HG03039 (cell line): ENCODE measurements around the gene NHLRC4.

Experiments used
- ATAC-seq: cut with Tn5 transposase; IDR thresholded peaks from one replicate; pipeline ENCODE4 v1.9.1; 2021; ENCODE audit warnings: mild to moderate bottlenecking, moderate library complexity; ENCODE audit not compliant: unreplicated experiment

Gene NHLRC4

GRCh38 chr16:566475-567372 lies at the start of gene NHLRC4:
Gene NHLRC4, plus strand, starts transcription at chr16:567005. Its CDS starts 1,043 bp downstream, at chr16:568048.
- ATAC-seq = no peak

- no peak for ATAC-seq
Observed at GRCh38 chr16:518858-519257, 47.9 kb upstream of the NHLRC4 start.

- ATAC-seq = no peak
Observed at GRCh38 chr16:519425-519824, 47.4 kb upstream of the NHLRC4 start.

- no peak for ATAC-seq
Observed at GRCh38 chr16:519841-520687, 46.7 kb upstream of the NHLRC4 start.

- no peak for ATAC-seq
Observed at GRCh38 chr16:520847-521246, 46.0 kb upstream of the NHLRC4 start.

GRCh38 chr16:521381-522210 lies 45.2 kb upstream of the NHLRC4 start:
- ATAC-seq = no peak

GRCh38 chr16:522320-523096 lies 44.3 kb upstream of the NHLRC4 start:
- no peak for ATAC-seq

GRCh38 chr16:523097-523741 lies 43.6 kb upstream of the NHLRC4 start:
- ATAC-seq = no peak

GRCh38 chr16:524274-525040 lies 42.3 kb upstream of the NHLRC4 start:
- ATAC-seq = no peak

GRCh38 chr16:525123-525519 lies 41.7 kb upstream of the NHLRC4 start:
- ATAC-seq = no peak

- no peak for ATAC-seq
Observed at GRCh38 chr16:525520-526180, 41.2 kb upstream of the NHLRC4 start.

- ATAC-seq = no peak
Observed at GRCh38 chr16:526181-527014, 40.4 kb upstream of the NHLRC4 start.

GRCh38 chr16:527015-527903 lies 39.5 kb upstream of the NHLRC4 start, which contains the start of gene CAPN15:
Gene CAPN15, plus strand, starts transcription at chr16:527712. Its CDS starts 19,127 bp downstream, at chr16:546839.
- ATAC-seq = peak; percentile 64

GRCh38 chr16:528111-529011 lies 38.4 kb upstream of the NHLRC4 start:
- peak; percentile 11 for ATAC-seq

- ATAC-seq = no peak
Observed at GRCh38 chr16:529012-529575, 37.7 kb upstream of the NHLRC4 start.
